GM12892 (cell line): ENCODE data around the gene PCSK5.
A peak's percentile ranks its signal among the peaks of the same experiment; 100 is the strongest.

ENCODE experiments used
- POLR2A ChIP-seq: IDR thresholded peaks from 2 replicates; pipeline ENCODE4 v1.6.1; 2011; ENCODE audit warnings: low read depth, low read length, control low read depth
- POLR2AphosphoS5 ChIP-seq: IDR thresholded peaks from 2 replicates; pipeline ENCODE4 v1.6.1; 2011; ENCODE audit warnings: low read depth, low read length, control low read depth

GRCh38 chr9:76394195-76394959 lies 503.9 kb downstream of the PCSK5 start, which contains the start of gene RFK:
- TF ChIP-seq POLR2AphosphoS5, result no peak; the same call in 1 of the 2 replicates
- TF ChIP-seq POLR2A, result peak; percentile 63; the same call in 1 of the 2 replicates
